ENCODE measurements around the gene REEP3.

The REEP3 gene

GRCh38 chr10:63522995-63523394, 1.8 kb downstream of the REEP3 start:
- peaks cover 40% of the 10 kb centered on the region for H3K4me1 Mint-ChIP-seq
- peak overlapping the region; percentile 94 to 99 (median 94) for H3K27ac Mint-ChIP-seq
- H3K36me3 Mint-ChIP-seq (ENCODE audit: low read depth): peaks cover 29% of the 10 kb centered on the region
- no peak for TF ChIP-seq CTCF (IDR thresholded peaks at IDR 0.05; ENCODE audit: unreplicated experiment in 3 of 3)
- H3K4me3 Mint-ChIP-seq: peak overlapping the region; percentile 85 to 88 (median 88)
- peaks cover 11% of the 10 kb centered on the region for H3K9me3 Mint-ChIP-seq
- H3K27me3 Mint-ChIP-seq (ENCODE audit: low read depth): no peaks in the 10 kb centered on the region

- H3K4me1 Mint-ChIP-seq: peaks cover 33% of the 10 kb centered on the region
- peaks cover 21% of the 10 kb centered on the region for H3K36me3 Mint-ChIP-seq (ENCODE audit: low read depth)
- TF ChIP-seq CTCF (IDR thresholded peaks at IDR 0.05; ENCODE audit: unreplicated experiment in 3 of 3): no peak
- no peak overlapping the region for H3K27ac Mint-ChIP-seq
- no peak overlapping the region for H3K4me3 Mint-ChIP-seq
- no peaks in the 10 kb centered on the region for H3K9me3 Mint-ChIP-seq
- no peaks in the 10 kb centered on the region for H3K27me3 Mint-ChIP-seq (ENCODE audit: low read depth)
Measured at GRCh38 chr10:63525021-63525420, 3.8 kb downstream of the REEP3 start.

GRCh38 chr10:63527401-63527800, 6.2 kb downstream of the REEP3 start:
- Mint-ChIP-seq H3K27ac (no peak overlapping the region), H3K4me3 (no peak overlapping the region), H3K27me3 (ENCODE audit: low read depth) (no peaks in the 10 kb centered on the region), H3K9me3 (no peaks in the 10 kb centered on the region), H3K36me3 (ENCODE audit: low read depth) (peaks cover 17% of the 10 kb centered on the region), H3K4me1 (peaks cover 29% of the 10 kb centered on the region)
- no peak for TF ChIP-seq CTCF (IDR thresholded peaks at IDR 0.05; ENCODE audit: unreplicated experiment in 3 of 3)

GRCh38 chr10:63528084-63528744, 7.0 kb downstream of the REEP3 start:
- Mint-ChIP-seq H3K27me3 (ENCODE audit: low read depth) (no peaks in the 10 kb centered on the region), H3K4me1 (peaks cover 22% of the 10 kb centered on the region), H3K27ac (no peak overlapping the region), H3K9me3 (no peaks in the 10 kb centered on the region), H3K36me3 (ENCODE audit: low read depth) (peaks cover 21% of the 10 kb centered on the region), H3K4me3 (no peak overlapping the region)
- no peak for TF ChIP-seq CTCF (IDR thresholded peaks at IDR 0.05; ENCODE audit: unreplicated experiment in 3 of 3)

- Mint-ChIP-seq H3K36me3 (ENCODE audit: low read depth) (peaks cover 21% of the 10 kb centered on the region), H3K27ac (no peak overlapping the region), H3K4me3 (no peak overlapping the region), H3K9me3 (no peaks in the 10 kb centered on the region), H3K4me1 (peaks cover 10% of the 10 kb centered on the region), H3K27me3 (ENCODE audit: low read depth) (no peaks in the 10 kb centered on the region)
- TF ChIP-seq CTCF (IDR thresholded peaks at IDR 0.05; ENCODE audit: unreplicated experiment in 3 of 3): no peak
Measured at GRCh38 chr10:63530409-63530808, 9.2 kb downstream of the REEP3 start.

- no peak for TF ChIP-seq CTCF (IDR thresholded peaks at IDR 0.05; ENCODE audit: unreplicated experiment in 3 of 3)
- Mint-ChIP-seq H3K4me3 (no peak overlapping the region), H3K36me3 (ENCODE audit: low read depth) (peaks cover 4% of the 10 kb centered on the region), H3K9me3 (no peaks in the 10 kb centered on the region), H3K27me3 (ENCODE audit: low read depth) (no peaks in the 10 kb centered on the region), H3K27ac (no peak overlapping the region), H3K4me1 (peaks cover 13% of the 10 kb centered on the region)
Measured at GRCh38 chr10:63534723-63535122, 13.5 kb downstream of the REEP3 start.

Data from nephron (organoid).